B cell (primary cell): ENCODE results near the gene RRN3.

ENCODE experiments used
- CTCF ChIP-seq: fragments of 200-600 bp; IDR thresholded peaks from one replicate; pipeline ENCODE4 v1.8.0; 2022; ENCODE audit warnings: antibody characterized with exemption, mild to moderate bottlenecking
- EZH2 ChIP-seq: IDR thresholded peaks from 2 replicates; pipeline ENCODE4 v1.6.1; 2012; ENCODE audit warnings: borderline replicate concordance, low read depth, mild to moderate bottlenecking, moderate library complexity, low read length; ENCODE audit not compliant: insufficient read depth, poor library complexity, severe bottlenecking

- TF ChIP-seq EZH2 (no peak), CTCF (no peak)
Observed at GRCh38 chr16:15031586-15031985, 62.5 kb downstream of the RRN3 start.
